DMS53 (cell line): Measurements from ENCODE around the gene BARHL2.

Experiments used
- DNase-seq: peaks from one replicate; lab custom pipeline; 2025; lab: John Stamatoyannopoulos, UW

The BARHL2 gene

GRCh38 chr1:90724926-90725656, 8.0 kb upstream of the BARHL2 start:
- DNase-seq: peak; percentile 80

GRCh38 chr1:90724361-90724760, 7.3 kb upstream of the BARHL2 start:
- DNase-seq: no peak

- peak; percentile 54 for DNase-seq
These were observed 6.5 kb upstream of the BARHL2 start for GRCh38 chr1:90723590-90724108.

- DNase-seq: no peak
These were observed 5.9 kb upstream of the BARHL2 start for GRCh38 chr1:90722874-90723589.

GRCh38 chr1:90721210-90722194, 4.4 kb upstream of the BARHL2 start:
- peak; percentile 95 for DNase-seq

GRCh38 chr1:90720145-90720636, 3.1 kb upstream of the BARHL2 start:
- DNase-seq: no peak

GRCh38 chr1:90719330-90720144, 2.4 kb upstream of the BARHL2 start:
- peak; percentile 68 for DNase-seq

GRCh38 chr1:90718411-90719329, 1.6 kb upstream of the BARHL2 start:
- peak; percentile 85 for DNase-seq

- DNase-seq: peak; percentile 97
These were observed 736 bp upstream of the BARHL2 start for GRCh38 chr1:90717665-90718410.

GRCh38 chr1:90717356-90717664, 208 bp upstream of the BARHL2 start:
- DNase-seq: peak; percentile 86

- DNase-seq: no peak
These were observed 905 bp downstream of the BARHL2 start for GRCh38 chr1:90716243-90716551.

GRCh38 chr1:90715309-90715708, 1.8 kb downstream of the BARHL2 start:
- no peak for DNase-seq

- no peak for DNase-seq
These were observed 2.6 kb downstream of the BARHL2 start for GRCh38 chr1:90714521-90714951.

- DNase-seq: peak; percentile 32
These were observed 3.2 kb downstream of the BARHL2 start for GRCh38 chr1:90713741-90714509.

GRCh38 chr1:90712915-90713730, 4.0 kb downstream of the BARHL2 start:
- no peak for DNase-seq

- no peak for DNase-seq
These were observed 4.8 kb downstream of the BARHL2 start for GRCh38 chr1:90712153-90712856.

- no peak for DNase-seq
These were observed 5.4 kb downstream of the BARHL2 start for GRCh38 chr1:90711696-90712095.
